ENCODE data around the gene PWP2.

- TF ChIP-seq, protein P1, sequence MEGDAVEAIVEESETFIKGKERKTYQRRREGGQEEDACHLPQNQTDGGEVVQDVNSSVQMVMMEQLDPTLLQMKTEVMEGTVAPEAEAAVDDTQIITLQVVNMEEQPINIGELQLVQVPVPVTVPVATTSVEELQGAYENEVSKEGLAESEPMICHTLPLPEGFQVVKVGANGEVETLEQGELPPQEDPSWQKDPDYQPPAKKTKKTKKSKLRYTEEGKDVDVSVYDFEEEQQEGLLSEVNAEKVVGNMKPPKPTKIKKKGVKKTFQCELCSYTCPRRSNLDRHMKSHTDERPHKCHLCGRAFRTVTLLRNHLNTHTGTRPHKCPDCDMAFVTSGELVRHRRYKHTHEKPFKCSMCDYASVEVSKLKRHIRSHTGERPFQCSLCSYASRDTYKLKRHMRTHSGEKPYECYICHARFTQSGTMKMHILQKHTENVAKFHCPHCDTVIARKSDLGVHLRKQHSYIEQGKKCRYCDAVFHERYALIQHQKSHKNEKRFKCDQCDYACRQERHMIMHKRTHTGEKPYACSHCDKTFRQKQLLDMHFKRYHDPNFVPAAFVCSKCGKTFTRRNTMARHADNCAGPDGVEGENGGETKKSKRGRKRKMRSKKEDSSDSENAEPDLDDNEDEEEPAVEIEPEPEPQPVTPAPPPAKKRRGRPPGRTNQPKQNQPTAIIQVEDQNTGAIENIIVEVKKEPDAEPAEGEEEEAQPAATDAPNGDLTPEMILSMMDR (IDR thresholded peaks at IDR 0.05; ENCODE audit: extremely low read depth in 1 of 2, insufficient read depth in 1 of 2, low read depth in 1 of 2, low read length in 2 of 2): no peak
- no peak for TF ChIP-seq EZH2 (IDR thresholded peaks at IDR 0.05; ENCODE audit: borderline replicate concordance, low read depth, low read length, severe bottlenecking)
Measured at GRCh38 chr21:44062380-44062779, 44.8 kb upstream of the PWP2 start.

Measured in endothelial cell of umbilical vein (primary cell).